Nephron progenitor cell (in vitro differentiated cells): ENCODE measurements around the gene SGCA.

ENCODE experiments used
- DNase-seq: peaks from one replicate; pipeline ENCODE4 v3.0.0; 2021
- H3K27ac Mint-ChIP-seq: 2 replicates; pipeline ENCODE4 v1.8.0; 2021; ENCODE audit warnings: mild to moderate bottlenecking, moderate library complexity, mixed read lengths
- H3K27me3 Mint-ChIP-seq: 2 replicates; pipeline ENCODE4 v1.8.0; 2021; ENCODE audit warnings: mild to moderate bottlenecking, low read depth, mixed read lengths; ENCODE audit not compliant: poor library complexity
- H3K36me3 Mint-ChIP-seq: 2 replicates; pipeline ENCODE4 v1.8.0; 2021; ENCODE audit warnings: low read depth, mixed read lengths
- H3K4me1 Mint-ChIP-seq: 2 replicates; pipeline ENCODE4 v1.8.0; 2021; ENCODE audit warnings: mixed read lengths
- H3K4me3 Mint-ChIP-seq: 2 replicates; pipeline ENCODE4 v1.8.0; 2021; ENCODE audit warnings: mild to moderate bottlenecking, moderate library complexity, mixed read lengths
- H3K9me3 Mint-ChIP-seq: 2 replicates; pipeline ENCODE4 v1.8.0; 2021; ENCODE audit warnings: mild to moderate bottlenecking, moderate library complexity, mixed read lengths
- CTCF ChIP-seq: fragments of 200-600 bp; sonication (generic); IDR thresholded peaks from 2 replicates; pipeline ENCODE4 v1.5.0; 2021; ENCODE audit warnings: antibody characterized with exemption

SGCA gene

DNA sequence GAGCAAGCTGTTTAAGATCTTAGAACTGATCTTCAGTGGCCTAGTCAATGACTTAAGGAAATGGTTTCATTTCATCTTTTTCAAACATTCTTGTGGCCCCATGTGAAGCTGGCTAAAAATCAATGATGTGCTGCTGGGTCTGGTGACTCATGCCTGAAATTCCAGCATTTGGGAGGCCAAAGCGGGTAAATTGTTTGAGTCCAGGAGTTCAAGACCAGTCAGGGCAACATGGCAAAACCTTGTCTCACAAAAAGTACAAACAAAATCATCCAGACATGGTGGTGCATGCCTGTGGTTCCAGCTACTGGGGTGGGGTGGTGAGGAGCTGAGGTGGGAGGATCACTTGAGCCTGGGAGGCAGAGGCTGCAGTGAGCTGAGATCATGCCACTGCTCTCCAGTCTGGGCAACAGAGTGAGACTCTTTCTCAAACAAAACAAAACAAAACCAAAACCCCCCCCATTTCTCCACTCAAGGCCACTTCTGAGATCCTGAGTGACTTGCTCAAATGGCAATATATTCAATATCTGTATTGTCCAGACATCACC lies 53.0 kb downstream of the SGCA start:
- Mint-ChIP-seq H3K4me3 (no peak overlapping the region), H3K4me1 (peaks cover 65% of the 10 kb centered on the region), H3K27ac (peak overlapping the region; percentile 97), H3K27me3 (peaks cover 8% of the 10 kb centered on the region), H3K36me3 (no peaks in the 10 kb centered on the region), H3K9me3 (no peaks in the 10 kb centered on the region)
- TF ChIP-seq CTCF: no peak
- no peak for DNase-seq

DNA sequence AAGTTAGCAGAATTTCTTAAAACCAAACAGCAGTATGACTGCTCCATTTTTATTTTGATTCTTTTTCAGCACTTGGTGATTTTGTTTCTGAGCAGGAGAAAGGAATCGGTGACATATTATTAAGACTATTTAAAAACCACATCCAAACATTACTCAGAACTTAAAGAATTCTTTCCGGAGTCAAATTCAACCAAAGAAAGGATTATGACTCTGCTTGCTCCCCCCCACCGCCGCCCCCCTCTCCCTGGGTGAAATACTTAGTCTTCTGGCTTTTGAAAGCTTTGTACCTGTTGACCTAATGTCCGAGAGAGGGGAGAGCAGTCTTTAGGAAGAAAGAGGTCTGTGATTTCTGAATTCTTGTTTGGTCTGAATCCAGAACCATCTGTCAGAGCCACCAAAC lies 53.5 kb downstream of the SGCA start:
- Mint-ChIP-seq H3K4me1 (peaks cover 60% of the 10 kb centered on the region), H3K27ac (peak overlapping the region; percentile 97), H3K9me3 (peaks cover 1% of the 10 kb centered on the region)

DNA sequence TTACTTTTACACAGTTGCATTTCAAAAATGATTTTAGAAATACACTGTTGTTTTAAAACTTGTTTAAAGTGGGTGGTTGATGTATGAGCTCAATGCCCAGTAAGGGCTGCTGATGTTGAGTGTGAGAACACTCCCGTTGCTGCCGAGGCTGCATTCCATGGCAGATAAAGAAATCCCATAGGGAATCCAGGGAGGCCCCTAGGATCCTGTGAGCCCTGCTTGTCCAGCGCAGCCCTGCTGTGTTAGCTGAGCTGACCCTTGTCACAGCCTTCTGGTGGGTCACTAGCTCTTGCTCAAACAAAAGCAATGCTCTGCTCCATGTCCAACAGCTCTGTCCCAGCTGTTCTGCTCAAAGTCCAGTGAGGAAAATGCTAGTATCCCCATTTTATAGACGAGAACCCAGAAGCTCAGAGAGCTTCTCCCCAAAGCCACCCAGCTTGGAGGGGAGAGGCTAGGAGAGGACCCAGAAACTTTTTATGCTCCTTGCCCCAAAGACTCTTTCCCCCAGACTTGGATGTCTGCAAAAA lies 54.2 kb downstream of the SGCA start:
- H3K4me1 Mint-ChIP-seq: peaks cover 54% of the 10 kb centered on the region
- H3K9me3 Mint-ChIP-seq: peaks cover 8% of the 10 kb centered on the region
- peak overlapping the region; percentile 97 for H3K27ac Mint-ChIP-seq
- peak; percentile 31 for DNase-seq
- peaks cover 7% of the 10 kb centered on the region for H3K27me3 Mint-ChIP-seq
- H3K36me3 Mint-ChIP-seq: no peaks in the 10 kb centered on the region
- no peak for TF ChIP-seq CTCF
- peak overlapping the region; percentile 21 for H3K4me3 Mint-ChIP-seq

More for the DNA sequence above, 53.5 kb downstream of the SGCA start:
- H3K4me3 Mint-ChIP-seq: peak overlapping the region; percentile 21
- no peak for DNase-seq
- peaks cover 8% of the 10 kb centered on the region for H3K27me3 Mint-ChIP-seq
- H3K36me3 Mint-ChIP-seq: no peaks in the 10 kb centered on the region
- no peak for TF ChIP-seq CTCF

GRCh38 chr17:50220811-50221210 lies 55.0 kb downstream of the SGCA start:
- DNase-seq: no peak
- no peak for TF ChIP-seq CTCF
- Mint-ChIP-seq H3K4me3 (no peak overlapping the region), H3K27ac (no peak overlapping the region), H3K9me3 (peaks cover 16% of the 10 kb centered on the region), H3K4me1 (peaks cover 48% of the 10 kb centered on the region), H3K27me3 (peaks cover 7% of the 10 kb centered on the region), H3K36me3 (peaks cover 5% of the 10 kb centered on the region)

GRCh38 chr17:50221266-50221863 lies 55.6 kb downstream of the SGCA start:
- TF ChIP-seq CTCF: no peak
- peaks cover 7% of the 10 kb centered on the region for H3K27me3 Mint-ChIP-seq

More at GRCh38 chr17:50221266-50221863, 55.6 kb downstream of the SGCA start:
- Mint-ChIP-seq H3K27ac (no peak overlapping the region), H3K9me3 (peaks cover 21% of the 10 kb centered on the region), H3K4me1 (peaks cover 48% of the 10 kb centered on the region), H3K36me3 (peaks cover 5% of the 10 kb centered on the region), H3K4me3 (no peak overlapping the region)
- no peak for DNase-seq
